GM19025 (cell line): ENCODE measurements around the gene STARD9.

Experiments
- ATAC-seq: cut with Tn5 transposase; IDR thresholded peaks from one replicate; pipeline ENCODE4 v1.9.1; 2021; ENCODE audit warnings: mild to moderate bottlenecking, low read depth, moderate library complexity; ENCODE audit not compliant: unreplicated experiment

STARD9 gene

GRCh38 chr15:42691770-42692169, 116.4 kb downstream of the STARD9 start:
- ATAC-seq = no peak

DNA sequence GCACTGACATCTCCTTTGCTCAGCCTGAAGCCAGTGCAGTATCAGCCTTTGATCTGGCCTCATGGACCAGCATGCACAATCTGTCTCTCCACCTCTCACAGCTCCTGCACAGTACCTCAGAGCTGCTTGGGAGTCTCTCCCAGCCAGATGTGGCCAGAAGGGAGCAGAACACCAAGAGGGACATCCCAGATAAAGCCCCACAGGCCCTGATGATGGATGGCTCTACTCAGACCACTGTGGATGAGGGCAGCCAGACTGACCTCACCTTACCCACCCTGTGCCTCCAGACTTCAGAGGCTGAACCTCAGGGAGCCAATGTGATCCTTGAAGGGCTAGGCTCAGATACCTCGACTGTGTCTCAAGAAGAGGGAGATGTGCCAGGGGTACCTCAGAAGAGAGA, 117.1 kb downstream of the STARD9 start:
- no peak for ATAC-seq

GRCh38 chr15:42692997-42693396, 117.6 kb downstream of the STARD9 start:
- ATAC-seq = no peak

GRCh38 chr15:42693496-42693895, 118.1 kb downstream of the STARD9 start:
- no peak for ATAC-seq

GRCh38 chr15:42693942-42694341, 118.5 kb downstream of the STARD9 start:
- no peak for ATAC-seq

GRCh38 chr15:42694398-42694797, 119.0 kb downstream of the STARD9 start:
- ATAC-seq = no peak

DNA sequence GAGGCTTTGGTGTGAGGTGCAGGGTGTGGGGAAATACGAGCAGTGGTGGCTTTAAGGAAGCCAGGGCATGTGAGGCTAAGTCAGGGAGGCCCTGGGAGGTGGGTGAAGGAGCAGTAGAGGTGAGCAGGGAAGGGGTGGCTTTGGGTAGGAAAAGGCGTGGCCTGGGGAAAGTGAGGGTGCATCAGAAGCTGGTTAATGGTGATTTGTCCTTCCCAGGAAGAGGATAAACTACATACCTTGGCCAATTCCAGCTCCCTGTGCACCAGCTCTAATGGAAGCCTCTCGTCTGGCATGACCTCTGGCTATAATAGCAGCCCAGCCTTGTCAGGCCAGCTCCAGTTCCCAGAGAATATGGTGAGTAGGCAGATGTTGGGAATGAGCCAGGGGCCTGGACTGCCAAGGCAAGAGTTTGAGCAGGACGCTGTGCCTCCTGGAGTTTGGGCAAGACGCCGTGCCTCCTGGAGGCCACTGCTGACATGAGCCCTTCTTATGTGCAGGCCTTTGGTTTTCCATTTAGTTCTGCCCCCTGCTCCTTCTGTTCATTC, 120.2 kb downstream of the STARD9 start:
- no peak for ATAC-seq

DNA sequence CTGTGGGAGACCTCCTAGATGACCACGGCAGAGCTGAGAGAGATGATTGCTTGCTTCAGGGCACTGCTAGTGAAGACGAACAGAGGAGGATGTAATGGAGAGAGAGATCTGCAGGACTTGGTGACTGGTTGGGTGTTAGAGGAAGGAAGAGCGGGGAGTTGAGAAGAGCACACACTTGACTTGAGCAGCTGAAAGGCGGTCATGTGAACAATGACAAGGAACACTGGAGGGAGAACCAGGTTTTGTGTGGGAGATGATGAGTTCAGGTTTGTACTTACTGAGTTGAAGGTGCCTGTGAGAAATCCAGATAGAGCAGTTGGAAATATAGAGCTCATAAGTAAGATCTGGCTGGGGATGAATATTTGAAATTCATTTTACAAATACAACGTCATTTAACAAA, 121.2 kb downstream of the STARD9 start:
- ATAC-seq = no peak

DNA sequence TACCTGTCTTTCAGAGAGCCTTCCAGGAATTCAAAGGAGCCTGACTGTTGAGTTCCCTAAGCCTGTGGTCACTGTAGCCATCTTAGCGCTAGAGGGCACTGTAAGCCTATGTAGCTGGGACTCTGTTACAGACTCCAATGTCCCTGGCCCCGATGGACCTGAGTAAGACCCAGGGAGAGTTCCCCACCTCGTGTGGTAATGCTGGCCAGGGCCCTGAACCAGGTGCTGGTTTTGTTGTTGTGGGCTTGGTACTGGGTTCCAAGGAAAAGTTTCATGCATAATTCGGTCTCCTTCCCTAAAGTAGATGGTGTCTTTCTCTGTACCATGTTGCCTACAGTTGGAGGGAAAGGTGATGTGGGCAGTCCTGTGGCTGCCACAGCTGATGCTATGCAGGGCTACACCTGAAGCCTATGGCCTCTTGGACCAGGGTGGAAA, 129.1 kb downstream of the STARD9 start:
- ATAC-seq = no peak

- no peak for ATAC-seq
These were observed 129.9 kb downstream of the STARD9 start for GRCh38 chr15:42705336-42705735.

DNA sequence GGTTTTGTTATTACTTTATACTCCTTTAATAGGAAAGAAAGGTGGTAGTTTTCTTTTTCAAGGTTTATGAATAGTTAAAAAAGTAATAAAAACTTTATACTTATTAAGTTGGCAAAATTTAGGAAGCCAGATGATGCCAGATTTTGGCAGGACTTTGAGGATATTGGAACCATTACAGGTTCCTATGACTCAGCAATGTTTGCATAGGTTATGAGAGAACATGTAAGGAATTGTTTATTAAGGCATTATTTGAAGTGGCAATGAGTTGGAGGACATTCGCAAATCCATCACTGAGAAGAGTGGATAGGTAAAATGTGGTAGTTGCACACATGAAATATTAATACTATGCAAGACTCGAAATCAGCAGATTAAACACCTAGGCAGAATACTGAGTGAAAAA, 131.7 kb downstream of the STARD9 start:
- no peak for ATAC-seq

DNA sequence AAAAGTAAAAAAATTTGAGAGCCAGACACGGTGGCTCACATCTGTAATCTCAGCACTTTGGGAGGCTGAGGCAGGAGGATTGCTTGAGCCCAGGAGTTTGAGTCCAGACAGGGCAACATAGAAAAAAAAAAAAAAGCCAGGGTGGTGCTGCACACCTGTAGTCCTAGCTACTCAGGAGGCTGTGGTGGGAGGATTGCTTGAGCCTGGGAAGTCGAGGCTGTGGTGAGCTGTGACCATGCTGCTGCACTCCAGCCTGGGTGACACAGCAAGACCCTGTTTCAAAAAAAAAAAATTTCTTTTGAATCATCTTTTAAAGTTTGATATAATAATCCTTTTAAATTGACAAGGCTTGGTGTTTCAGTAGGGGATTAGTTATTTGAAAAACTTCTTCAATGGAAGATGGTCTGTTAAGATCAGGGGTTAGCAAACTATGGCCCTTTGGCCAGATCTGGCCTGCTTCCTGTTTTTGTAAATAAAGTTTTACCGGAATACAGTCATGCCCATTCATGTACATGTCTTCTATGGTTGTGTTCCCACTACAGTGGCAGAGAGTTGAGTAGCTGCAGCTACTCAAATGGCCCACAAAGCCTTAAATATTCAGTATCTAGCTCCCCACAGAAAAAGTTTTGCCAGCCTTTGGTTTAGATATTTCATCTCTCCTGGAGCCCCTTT, 132.6 kb downstream of the STARD9 start:
- ATAC-seq = no peak

DNA sequence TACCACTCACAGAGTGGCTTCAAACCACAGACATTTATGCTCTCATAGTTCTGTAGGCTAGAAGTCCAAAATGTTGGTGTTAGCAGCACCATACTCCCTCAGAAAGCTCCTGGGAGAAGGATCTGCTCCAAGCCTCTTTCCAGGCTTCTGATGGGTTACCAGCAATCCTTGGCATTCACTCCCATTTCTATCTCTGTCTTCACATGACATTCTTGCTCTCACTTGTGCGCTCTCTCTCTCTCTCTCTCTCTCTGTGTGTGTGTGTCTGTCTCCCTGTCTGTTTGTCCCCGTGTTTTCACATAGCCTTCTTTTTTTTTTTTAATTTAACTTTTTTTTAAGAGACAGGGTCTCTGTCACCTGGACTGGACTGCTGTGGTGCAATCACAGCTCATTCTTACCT, 135.3 kb downstream of the STARD9 start:
- ATAC-seq = no peak

- ATAC-seq = no peak
These were observed 136.3 kb downstream of the STARD9 start for GRCh38 chr15:42711746-42712145.

GRCh38 chr15:42712584-42712983, 137.2 kb downstream of the STARD9 start:
- no peak for ATAC-seq

DNA sequence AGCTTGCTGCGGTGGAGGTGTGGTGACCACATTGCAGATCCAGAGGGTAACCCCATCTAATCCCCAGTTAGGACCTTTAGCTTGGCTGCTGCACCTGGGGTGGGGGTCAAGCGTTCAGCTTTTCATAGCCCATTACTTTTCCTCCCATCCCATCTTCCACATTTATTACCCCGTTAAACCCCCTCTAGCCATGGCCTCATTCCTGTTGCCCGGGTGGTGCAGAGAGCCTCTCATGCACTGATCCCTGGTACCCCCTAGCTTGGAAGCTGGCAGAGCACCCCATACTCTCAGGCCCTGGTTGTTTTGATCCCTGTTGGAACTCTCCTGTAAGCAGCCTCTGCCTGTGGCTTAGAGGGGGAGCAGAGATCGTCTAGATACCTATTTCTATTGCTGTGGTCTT, 140.7 kb downstream of the STARD9 start:
- no peak for ATAC-seq

DNA sequence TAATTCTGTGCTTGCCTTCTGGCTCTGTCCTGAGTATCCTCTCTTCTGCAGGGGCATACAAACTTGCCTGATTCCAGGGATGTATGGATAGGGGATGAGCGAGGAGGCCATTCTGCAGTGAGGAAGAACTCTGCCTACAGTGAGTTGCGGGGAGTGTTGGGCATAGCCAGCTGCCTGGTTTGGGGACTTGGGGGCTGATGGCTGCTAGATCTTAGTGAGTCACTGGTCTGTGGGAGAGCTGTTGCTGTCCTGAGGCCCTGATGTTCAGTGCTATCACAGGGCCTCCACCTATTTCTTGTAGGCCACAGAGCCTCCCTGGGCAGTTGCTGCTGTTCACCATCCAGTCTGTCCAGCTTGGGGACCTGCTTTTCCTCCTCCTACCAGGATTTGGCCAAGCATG, 141.2 kb downstream of the STARD9 start:
- ATAC-seq = no peak

DNA sequence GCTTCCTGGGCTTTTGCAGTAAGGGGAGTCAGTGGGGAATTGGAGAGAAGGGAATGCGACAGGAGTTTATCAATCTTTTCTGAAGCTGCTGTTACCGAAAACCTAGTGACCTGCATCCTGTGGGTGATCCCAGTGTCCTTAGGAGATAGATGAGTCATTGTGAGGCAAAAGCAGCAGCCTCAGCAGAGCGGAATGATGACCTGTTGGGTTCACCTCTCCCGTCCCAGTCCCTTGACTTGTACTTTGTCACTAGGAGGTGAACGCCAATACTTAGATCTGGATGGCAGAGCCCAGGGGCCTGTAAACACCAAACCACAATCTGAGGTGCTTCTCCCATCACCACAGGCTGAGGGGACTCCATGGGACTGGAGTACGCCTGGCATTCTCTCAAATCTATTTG, 143.6 kb downstream of the STARD9 start:
- ATAC-seq = no peak

DNA sequence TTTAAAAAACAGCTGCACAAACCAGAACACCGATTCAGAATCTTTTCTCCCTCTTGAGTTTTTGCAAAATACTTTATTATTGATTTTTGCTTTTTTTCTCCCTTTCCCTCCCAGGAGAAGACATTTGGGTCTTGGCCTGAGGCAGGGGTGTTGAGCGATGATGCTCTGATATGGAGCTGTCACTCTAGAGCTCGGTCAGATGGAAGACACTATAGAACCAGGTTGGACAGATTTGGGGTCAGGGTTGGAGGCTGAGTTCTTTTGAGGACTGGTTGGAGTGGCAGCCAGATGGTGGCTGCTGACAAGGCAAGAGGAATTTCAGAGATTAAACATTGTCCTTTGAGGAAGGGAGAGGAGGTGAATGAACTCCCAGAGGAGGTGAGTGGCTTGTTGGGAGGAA, 144.7 kb downstream of the STARD9 start:
- no peak for ATAC-seq

DNA sequence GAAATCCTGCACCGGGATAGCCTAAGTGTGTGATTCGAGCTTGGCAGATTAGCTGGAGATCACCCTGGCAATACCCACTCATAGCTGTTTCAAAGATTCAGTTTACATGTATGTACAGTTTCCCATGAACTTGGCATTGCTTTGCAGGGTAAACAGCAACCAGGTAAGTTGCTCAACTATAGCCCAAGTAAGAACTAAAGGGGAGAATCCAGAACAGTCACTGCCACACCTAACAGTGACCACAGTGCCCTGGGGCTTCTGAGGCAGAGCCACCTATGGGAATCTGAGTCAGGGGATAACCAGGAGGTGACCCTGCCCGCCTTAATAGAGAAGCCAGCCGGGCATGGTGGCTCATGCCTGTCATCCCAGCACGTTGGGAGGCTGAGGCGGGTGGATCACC, 145.6 kb downstream of the STARD9 start:
- ATAC-seq = no peak

- ATAC-seq = no peak
These were observed 146.5 kb downstream of the STARD9 start for GRCh38 chr15:42721916-42722315.

- ATAC-seq = no peak
These were observed 147.7 kb downstream of the STARD9 start for GRCh38 chr15:42723068-42723467.

- no peak for ATAC-seq
These were observed 148.9 kb downstream of the STARD9 start for GRCh38 chr15:42724276-42724675.
